H9 (cell line): ENCODE results near the gene NUDT7. TPM values are rescaled to one million over a fixed set of nuclear protein-coding genes. Genes with fewer than 3 reads are reported as not detected.

ENCODE experiments used
- DNase-seq: peaks from one replicate; pipeline ENCODE4 v3.0.0-alpha.2; 2017
- H2AFZ ChIP-seq: one replicate; pipeline ENCODE4 v1.6.1; 2013; ENCODE audit warnings: mild to moderate bottlenecking, low read length, control low read depth, moderate library complexity
- H2AK5ac ChIP-seq: 2 replicates; pipeline ENCODE4 v1.6.1; 2013; ENCODE audit warnings: low read length, control low read depth, mixed read lengths; ENCODE audit not compliant: insufficient read length
- H2BK120ac ChIP-seq: one replicate; pipeline ENCODE4 v1.6.1; 2013; ENCODE audit warnings: low read depth, mild to moderate bottlenecking, low read length, control low read depth, inconsistent platforms; ENCODE audit not compliant: poor library complexity, severe bottlenecking
- H2BK12ac ChIP-seq: 2 replicates; pipeline ENCODE4 v1.6.1; 2013; ENCODE audit warnings: low read length, control low read depth, mixed read lengths, low read depth; ENCODE audit not compliant: insufficient read length
- H2BK15ac ChIP-seq: 2 replicates; pipeline ENCODE4 v1.6.1; 2013; ENCODE audit warnings: low read depth, low read length, control low read depth
- H2BK20ac ChIP-seq: one replicate; pipeline ENCODE4 v1.6.1; 2013; ENCODE audit warnings: low read depth, mild to moderate bottlenecking, low read length, control low read depth, inconsistent platforms; ENCODE audit not compliant: poor library complexity, severe bottlenecking
- H2BK5ac ChIP-seq: 2 replicates; pipeline ENCODE4 v1.6.1; 2013; ENCODE audit warnings: low read length, control low read depth, mixed read lengths; ENCODE audit not compliant: insufficient read length
- H3K14ac ChIP-seq: 2 replicates; pipeline ENCODE4 v1.6.1; 2013; ENCODE audit warnings: low read length, control low read depth; ENCODE audit not compliant: insufficient read depth
- H3K18ac ChIP-seq: 2 replicates; pipeline ENCODE4 v1.6.1; 2013; ENCODE audit warnings: low read depth, mild to moderate bottlenecking, mixed read lengths, low read length, control low read depth; ENCODE audit not compliant: insufficient read length
- H3K23ac ChIP-seq: 2 replicates; pipeline ENCODE4 v1.6.1; 2013; ENCODE audit warnings: low read length, control low read depth, mixed read lengths, low read depth; ENCODE audit not compliant: insufficient read length
- H3K23me2 ChIP-seq: 2 replicates; pipeline ENCODE4 v1.6.1; 2013; ENCODE audit warnings: low read depth, mild to moderate bottlenecking, mixed read lengths, low read length, control low read depth; ENCODE audit not compliant: insufficient read length, poor library complexity, severe bottlenecking
- H3K27ac ChIP-seq: 2 replicates; pipeline ENCODE4 v1.5.1; 2013; ENCODE audit warnings: low read length, control low read depth, mixed read lengths, low read depth; ENCODE audit not compliant: insufficient read length
- H3K27me3 ChIP-seq: 2 replicates; pipeline ENCODE4 v1.6.1; 2013; ENCODE audit warnings: low read length, control low read depth, inconsistent platforms; ENCODE audit not compliant: insufficient read depth
- H3K4ac ChIP-seq: 2 replicates; pipeline ENCODE4 v1.6.1; 2013; ENCODE audit warnings: low read depth, mild to moderate bottlenecking, control low read depth, inconsistent platforms, low read length, moderate library complexity
- H3K4me1 ChIP-seq: 2 replicates; pipeline ENCODE4 v1.6.1; 2013; ENCODE audit warnings: low read length, control low read depth, inconsistent platforms; ENCODE audit not compliant: insufficient read depth
- H3K4me2 ChIP-seq: 2 replicates; pipeline ENCODE4 v1.6.1; 2013; ENCODE audit warnings: low read length, control low read depth, mixed read lengths; ENCODE audit not compliant: insufficient read length, insufficient read depth
- H3K56ac ChIP-seq: 2 replicates; pipeline ENCODE4 v1.6.1; 2013; ENCODE audit warnings: low read depth, mild to moderate bottlenecking, mixed read lengths, low read length, control low read depth; ENCODE audit not compliant: insufficient read length
- H3K79me1 ChIP-seq: 2 replicates; pipeline ENCODE4 v1.6.1; 2013; ENCODE audit warnings: low read depth, mild to moderate bottlenecking, moderate library complexity, low read length, control low read depth, inconsistent platforms; ENCODE audit not compliant: insufficient read depth, poor library complexity, severe bottlenecking
- H3K79me2 ChIP-seq: 2 replicates; pipeline ENCODE4 v1.6.1; 2013; ENCODE audit warnings: low read length, control low read depth, inconsistent platforms; ENCODE audit not compliant: insufficient read depth
- H3K9ac ChIP-seq: 2 replicates; pipeline ENCODE4 v1.6.1; 2013; ENCODE audit warnings: low read length, control low read depth, mixed read lengths; ENCODE audit not compliant: insufficient read length; ENCODE audit errors: extremely low read depth
- H3K9me3 ChIP-seq: one replicate; pipeline ENCODE4 v1.6.1; 2013; ENCODE audit warnings: low read depth, low read length, inconsistent platforms; ENCODE audit not compliant: control insufficient read depth
- H3T11ph ChIP-seq: one replicate; pipeline ENCODE4 v1.6.1; 2013; ENCODE audit warnings: mild to moderate bottlenecking, low read length, control low read depth, inconsistent platforms
- H4K20me1 ChIP-seq: one replicate; pipeline ENCODE4 v1.6.1; 2013; ENCODE audit not compliant: control insufficient read depth, insufficient read length, insufficient read depth
- H4K5ac ChIP-seq: 2 replicates; pipeline ENCODE4 v1.6.1; 2013; ENCODE audit warnings: low read depth, mild to moderate bottlenecking, mixed read lengths, low read length, control low read depth; ENCODE audit not compliant: insufficient read length
- H4K8ac ChIP-seq: replicated peaks from 2 replicates; pipeline ENCODE4 v1.6.1; 2013; ENCODE audit warnings: low read length, control low read depth, mixed read lengths, low read depth; ENCODE audit not compliant: insufficient read length
- H4K91ac ChIP-seq: 2 replicates; pipeline ENCODE4 v1.6.1; 2013; ENCODE audit warnings: low read depth, mild to moderate bottlenecking, moderate library complexity, mixed read lengths, low read length, control low read depth; ENCODE audit not compliant: insufficient read length
- H3K27ac Mint-ChIP-seq, 3 experiments: 2 replicates in 2 of 3; 3 replicates in 1 of 3; pipeline ENCODE4 v1.8.0; 2020 to 2021; ENCODE audit warnings: mixed read lengths in 3 of 3, mild to moderate bottlenecking in 1 of 3, moderate library complexity in 1 of 3
- H3K27me3 Mint-ChIP-seq: 2 replicates; pipeline ENCODE4 v1.8.0; 2021; ENCODE audit warnings: low read depth, mild to moderate bottlenecking, moderate library complexity, mixed read lengths
- H3K36me3 Mint-ChIP-seq, 3 experiments: 2 replicates in 2 of 3; 3 replicates in 1 of 3; pipeline ENCODE4 v1.8.0; 2020 to 2021; ENCODE audit warnings: low read depth in 3 of 3, mixed read lengths in 3 of 3; ENCODE audit not compliant: insufficient read depth in 1 of 3
- H3K4me1 Mint-ChIP-seq, 2 experiments: 2 replicates each; pipeline ENCODE4 v1.8.0; 2020; ENCODE audit warnings: mixed read lengths in 2 of 2
- H3K4me3 Mint-ChIP-seq, 2 experiments: 2 replicates in 1 of 2; 3 replicates in 1 of 2; pipeline ENCODE4 v1.8.0; 2020 to 2021; ENCODE audit warnings: mild to moderate bottlenecking in 2 of 2, mixed read lengths in 2 of 2, moderate library complexity in 1 of 2
- H3K9me3 Mint-ChIP-seq, 2 experiments: 2 replicates in 1 of 2; 3 replicates in 1 of 2; pipeline ENCODE4 v1.8.0; 2020; ENCODE audit warnings: mild to moderate bottlenecking in 2 of 2, mixed read lengths in 2 of 2, moderate library complexity in 1 of 2
- CTCF ChIP-seq: fragments of 200-600 bp; sonication (generic); conservative IDR thresholded peaks from 3 replicates; pipeline ENCODE4 v1.8.0; 2021; ENCODE audit warnings: antibody characterized with exemption, mild to moderate bottlenecking
- WGBS: extraction: QIAGEN DNeasy Blood & Tissue Kit; methylation state at CpG from one replicate; pipeline ENCODE4 v1.1.7; 2013; ENCODE audit warnings: missing lambda C conversion rate, low lambda C conversion rate, mixed read lengths; ENCODE audit not compliant: insufficient read length; ENCODE audit errors: extremely low coverage; 5-methylcytosine and 5-hydroxymethylcytosine counted together
- total RNA-seq: library from RNA; stranded (reverse); gene quantifications from 2 replicates; pipeline ENCODE4 v1.2.1, GENCODE V29; 2021

The NUDT7 gene
- total RNA-seq, 1 experiment from 2014 or later, result 6.8 TPM

- Histone ChIP-seq H2BK120ac (no peak overlapping the region), H3T11ph (no peak overlapping the region), H2BK20ac (no peak overlapping the region), H3K18ac (no peak overlapping the region), H2BK12ac (no peak overlapping the region), H3K9me3 (no peaks in the 10 kb centered on the region), H2AK5ac (no peak overlapping the region), H3K79me1 (no peaks in the 10 kb centered on the region), H3K4me2 (no peak overlapping the region), H3K27ac (no peak overlapping the region), H4K5ac (no peak overlapping the region), H2AFZ (no peak overlapping the region), H3K79me2 (no peaks in the 10 kb centered on the region), H2BK5ac (no peak overlapping the region), H3K27me3 (no peaks in the 10 kb centered on the region), H3K9ac (no peak overlapping the region), H3K23ac (no peak overlapping the region), H3K4me1 (no peaks in the 10 kb centered on the region), H3K56ac (no peak overlapping the region), H3K14ac (no peak overlapping the region), H4K8ac (no peak overlapping the region), H3K23me2 (no peaks in the 10 kb centered on the region), H4K91ac (no peak overlapping the region), H2BK15ac (no peak overlapping the region), H3K4ac (no peak overlapping the region), H4K20me1 (no peaks in the 10 kb centered on the region)
- no peak for DNase-seq
- H3K4me3 Mint-ChIP-seq, result no peak overlapping the region
- no peaks in the 10 kb centered on the region for H3K4me1 Mint-ChIP-seq
- no peaks in the 10 kb centered on the region for H3K9me3 Mint-ChIP-seq
- H3K27ac Mint-ChIP-seq, result no peak overlapping the region
- H3K27me3 Mint-ChIP-seq, result peaks cover 2% of the 10 kb centered on the region
- WGBS, result no CpG with 5 or more reads among the region's 10 CpGs
- H3K36me3 Mint-ChIP-seq, result no peaks in the 10 kb centered on the region
- no peak for TF ChIP-seq CTCF
Measured at GRCh38 chr16:77682586-77682985, 39.7 kb upstream of the NUDT7 start.
